ENCODE measurements around the gene BCKDHB. TPM values are rescaled to one million over a fixed set of nuclear protein-coding genes. Genes with fewer than 3 reads are reported as not detected.

The BCKDHB gene
- total and polyA plus RNA-seq, 2 donors (not counting 3 experiments of a cell fraction or from before 2014, with no cell fraction given): 5.6 to 12.2 TPM

- no peaks in the 10 kb centered on the region for H3K36me3 ChIP-seq (ENCODE audit: control insufficient read depth in 2 of 2, extremely low read depth in 1 of 2, insufficient read depth in 2 of 2, low read length in 2 of 2)
- no peaks in the 10 kb centered on the region for H3K9me3 ChIP-seq (replicated peaks; ENCODE audit: control insufficient read depth, insufficient read depth, low read length)
- intact Hi-C loops (cut with micrococcal nuclease) (no loop called here), dilution Hi-C loops (cut with MboI; ENCODE audit: extremely low pct_ligation_motif_present, low sequenced_read_pairs) (no loop called here)
- no peak for FAIRE-seq
- TF ChIP-seq GATA2 (IDR thresholded peaks at IDR 0.05; ENCODE audit: insufficient read depth, insufficient read length, low read depth, low read length) (no peak), MYC (IDR thresholded peaks at IDR 0.05; ENCODE audit: low read depth, low read length) (no peak), CTCF (IDR thresholded peaks at IDR 0.05; ENCODE audit: extremely low read depth in 1 of 2, insufficient read depth in 1 of 2, low read depth in 1 of 2, low read length in 2 of 2) (no peak), EZH2 (IDR thresholded peaks at IDR 0.05; ENCODE audit: borderline replicate concordance, low read depth, low read length, severe bottlenecking) (no peak), JUN (IDR thresholded peaks at IDR 0.05; ENCODE audit: borderline replicate concordance, insufficient read depth, insufficient read length, low read depth) (no peak), POLR2A (IDR thresholded peaks at IDR 0.05; ENCODE audit: low read depth, low read length) (no peak), POLR2AphosphoS5 (IDR thresholded peaks at IDR 0.05; ENCODE audit: insufficient read depth, low read depth, low read length) (no peak), FOS (IDR thresholded peaks at IDR 0.05; ENCODE audit: borderline replicate concordance, insufficient read depth, low read length) (no peak)
- TF ChIP-seq, protein P1, sequence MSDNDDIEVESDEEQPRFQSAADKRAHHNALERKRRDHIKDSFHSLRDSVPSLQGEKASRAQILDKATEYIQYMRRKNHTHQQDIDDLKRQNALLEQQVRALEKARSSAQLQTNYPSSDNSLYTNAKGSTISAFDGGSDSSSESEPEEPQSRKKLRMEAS (IDR thresholded peaks at IDR 0.05; ENCODE audit: insufficient read depth, insufficient read length): no peak
- no peaks in the 10 kb centered on the region for H3K79me2 ChIP-seq (ENCODE audit: control insufficient read depth, insufficient read depth, low read length)
- peaks cover 4% of the 10 kb centered on the region for H3K4me1 ChIP-seq (ENCODE audit: control insufficient read depth, extremely low read depth, insufficient read depth, low read length)
- no peaks in the 10 kb centered on the region for H3K9me1 ChIP-seq (replicated peaks; ENCODE audit: control insufficient read depth, extremely low read depth, insufficient read depth, low read length)
- H3K27me3 ChIP-seq (ENCODE audit: control insufficient read depth in 2 of 2, insufficient read depth in 2 of 2, low read length in 2 of 2): no peaks in the 10 kb centered on the region
- no peak overlapping the region for H2AFZ ChIP-seq (ENCODE audit: low read depth, low read length)
- H3K9ac ChIP-seq (replicated peaks; ENCODE audit: extremely low read depth, insufficient read depth, low read length): no peak overlapping the region
- H4K20me1 ChIP-seq (replicated peaks; ENCODE audit: control insufficient read depth, extremely low read depth, insufficient read depth, low read length): no peaks in the 10 kb centered on the region
- CTCF ChIA-PET: no interaction called here
- H3K4me3 ChIP-seq (replicated peaks in 1 of 3; ENCODE audit: insufficient read depth in 1 of 3, low read depth in 1 of 3, low read length in 3 of 3): no peak overlapping the region
- H3K4me2 ChIP-seq (ENCODE audit: insufficient read depth, low read length): no peak overlapping the region
- DNase-seq (ENCODE audit: low read depth, low spot score): no peak
- BruUV-seq (replicated peaks): no TSS peak
- H3K27ac ChIP-seq (ENCODE audit: insufficient read depth, low read depth, low read length): no peak overlapping the region
- POLR2A ChIA-PET: no interaction called here
Observed at GRCh38 chr6:80340280-80340679, 233.8 kb downstream of the BCKDHB start.

All from endothelial cell of umbilical vein (primary cell).